Heart right ventricle (tissue), 16 donors: ENCODE results near the gene YEATS4. TPM values are rescaled to one million over a fixed set of nuclear protein-coding genes. Genes with fewer than 3 reads are reported as not detected.

Experiments
- ATAC-seq, 8 donors: fragments of 200-7000 bp; cut with Tn5 transposase; one replicate each; pipeline ENCODE4 v1.9.1; 2020; ENCODE audit warnings: mild to moderate bottlenecking in 8 of 8, moderate library complexity in 8 of 8, moderate number of reproducible peaks in 1 of 8
- DNase-seq, 2 donors: peaks; one replicate each; pipeline ENCODE4 v3.0.0-alpha.2; 2020
- H3K27ac ChIP-seq, 10 donors: fragments of 200-600 bp; sonication (generic) in 2 of 10; one replicate each; pipeline versions ENCODE4 v1.5.0 to v1.8.0; 2020 to 2022; ENCODE audit warnings: mild to moderate bottlenecking in 3 of 10
- H3K27me3 ChIP-seq, 7 donors: fragments of 200-600 bp; one replicate each; pipeline ENCODE4 v1.8.0; 2021 to 2022; ENCODE audit warnings: mild to moderate bottlenecking in 2 of 7
- H3K36me3 ChIP-seq, 9 donors: fragments of 200-600 bp; sonication (generic) in 1 of 9; one replicate each; pipeline versions ENCODE4 v1.5.0 to v1.8.0; 2020 to 2022; ENCODE audit warnings: mild to moderate bottlenecking in 2 of 9
- H3K4me1 ChIP-seq, 9 donors: fragments of 200-600 bp; sonication (generic) in 1 of 9; one replicate each; pipeline versions ENCODE4 v1.5.0 to v1.8.0; 2020 to 2022; ENCODE audit warnings: mild to moderate bottlenecking in 4 of 9
- H3K4me3 ChIP-seq, 10 donors: fragments of 200-600 bp; sonication (generic) in 2 of 10; one replicate each; pipeline versions ENCODE4 v1.5.0 to v1.8.0; 2020 to 2022; ENCODE audit warnings: mild to moderate bottlenecking in 7 of 10, moderate library complexity in 2 of 10
- H3K9me3 ChIP-seq, 11 donors: fragments of 200-600 bp in 10 of 11; sonication (generic) in 2 of 11; one replicate each; pipeline versions ENCODE4 v1.5.0 to v1.8.0; 2013 to 2022; ENCODE audit warnings: mild to moderate bottlenecking in 2 of 11, control low read depth in 1 of 11, moderate library complexity in 1 of 11
- CTCF ChIP-seq, 9 donors: fragments of 200-600 bp; sonication (generic) in 2 of 9; IDR thresholded peaks; one replicate each; pipeline versions ENCODE4 v1.5.0 to v1.8.0; 2021 to 2022; ENCODE audit warnings: antibody characterized with exemption in 9 of 9, mild to moderate bottlenecking in 5 of 9, moderate library complexity in 1 of 9
- WGBS, 2 donors: extraction: QIAGEN DNeasy Blood & Tissue Kit; methylation state at CpG; one replicate each; pipeline ENCODE4 v1.1.7; 2013; ENCODE audit warnings: inconsistent platforms in 1 of 2; 5-methylcytosine and 5-hydroxymethylcytosine counted together
- intact Hi-C, 10 donors: fragments of 100-400 bp; cut with DNase I; formaldehyde crosslinking; loops; one replicate each; pipeline versions ENCODE4 v1.11.1 to v1.14.2; 2022
- polyA plus RNA-seq, 2 donors: library from polyadenylated mRNA; stranded (reverse); fragments of 200-250 nt; gene quantifications; one replicate each; pipeline ENCODE4 v1.2.3, GENCODE V29; 2013
- total RNA-seq, 10 donors: library from RNA; stranded (reverse); fragmentation: NEBNext Ultra II Directional in 3 of 10; extraction: Animal tissue kit (Norgen Biotek cat#: 25700) in 3 of 10; gene quantifications; one replicate each; pipeline versions ENCODE4 v1.2.1 to v1.2.4, GENCODE V29; 2021 to 2023
- donor health status: Arrhythmogenic right ventricular cardiomyopathy.
- donor health status: ischemic (EF 13 %, LVEDD 7.1; RV severe dilation, severe dysfunction).
- donor health status: healthy with polysubstance abuse.
- donor health status: DM: no; HTN: yes; CAD: no.
- donor health status: DM: no; HTN: no; CAD: no.
- donor health status: ischemic (EF 25% LVEDD 6.9; RV normal size, moderate dysfunction).
- donor health status: ischemic (EF 25% LVEDD 5.7; RV mildly dilated, moderate dysfunction).
- donor health status: healthy.
- donor health status: DM: yes; HTN: yes; CAD: no.
- donor health status: Ischemic cardiomyopathy.
- donor health status: ischemic (EF 35%, LVEDD 5.7; RV mildly dilated, moderate dysfunction).
- donor health status: nonischemic (EF 11% LVEDD 7.7; RV severe dilation, severe dysfunction).
- donor health status: DM: yes; HTN: yes; CAD: no.
- donor health status: PGD.
- donor health status: ischemic (EF 29% LVEDD 5.4; RV normal size, mild dysfunction).
- donor health status: nonischemic (EF 23%, LVEDD 6.1; RV moderate dilation, normal function).

The YEATS4 gene
- total and polyA plus RNA-seq, 12 donors = 2.8 to 13.1 (median 9.3) TPM

- WGBS, 2 donors = 91 to 97% methylated on average over 3 of the region's 3 CpGs
- Histone ChIP-seq H3K4me1 (peaks cover 3 to 12% (median 7%) of the 10 kb centered on the region in 9 donors), H3K4me3 (no peak overlapping the region), H3K9me3 (no peaks in the 10 kb centered on the region), H3K27ac (no peak overlapping the region), H3K36me3 (peaks cover 0 to 3% (median 0%) of the 10 kb centered on the region in 9 donors), H3K27me3 (no peaks in the 10 kb centered on the region)
- intact Hi-C loops = loop anchor here in 5 of 10 donors (10.0 kb wide), 3 partner anchors 152 to 222 kb away; no protein-coding TSS in a partner anchor
- ATAC-seq = no peak
- TF ChIP-seq CTCF (IDR thresholded peaks at IDR 0.05) = no peak
- DNase-seq = no peak
Measured at GRCh38 chr12:69412655-69413054, 53.1 kb downstream of the YEATS4 start.

GRCh38 chr12:69415471-69416275 lies 56.1 kb downstream of the YEATS4 start:
- H3K27me3 ChIP-seq = no peaks in the 10 kb centered on the region
- H3K4me1 ChIP-seq = peaks cover 3 to 12% (median 7%) of the 10 kb centered on the region in 9 donors
- no peak overlapping the region for H3K27ac ChIP-seq
- peak; percentile 79 to 95 (median 83) for ATAC-seq
- DNase-seq = peak; percentile 32 to 37
- TF ChIP-seq CTCF (IDR thresholded peaks at IDR 0.05) = peak; percentile 43 to 77 (median 68)
- H3K4me3 ChIP-seq = no peak overlapping the region
- H3K36me3 ChIP-seq = peaks cover 0 to 3% (median 0%) of the 10 kb centered on the region in 9 donors
- H3K9me3 ChIP-seq = no peaks in the 10 kb centered on the region
- 27 to 29% methylated on average over 8 of the region's 8 CpGs for WGBS, 2 donors
- intact Hi-C loops = loop anchor here in 8 of 10 donors (1.0 to 10.0 kb wide), 7 partner anchors 47 to 219 kb away; no protein-coding TSS in a partner anchor

- Histone ChIP-seq H3K4me1 (peaks cover 3 to 12% (median 7%) of the 10 kb centered on the region in 9 donors), H3K27ac (no peak overlapping the region), H3K4me3 (no peak overlapping the region), H3K36me3 (no peaks in the 10 kb centered on the region), H3K27me3 (no peaks in the 10 kb centered on the region), H3K9me3 (no peaks in the 10 kb centered on the region)
- no peak for DNase-seq
- no peak for TF ChIP-seq CTCF (IDR thresholded peaks at IDR 0.05)
- intact Hi-C loops = loop anchor here in 8 of 10 donors (2.0 to 10.0 kb wide), 5 partner anchors 148 to 218 kb away; no protein-coding TSS in a partner anchor
- 93 to 94% methylated on average over 5 of the region's 5 CpGs for WGBS, 2 donors
- no peak for ATAC-seq
Measured at GRCh38 chr12:69417231-69417630, 57.7 kb downstream of the YEATS4 start.

- Histone ChIP-seq H3K27me3 (no peaks in the 10 kb centered on the region), H3K4me3 (no peak overlapping the region), H3K36me3 (no peaks in the 10 kb centered on the region), H3K4me1 (peaks cover 3 to 12% (median 7%) of the 10 kb centered on the region in 9 donors), H3K27ac (no peak overlapping the region), H3K9me3 (no peaks in the 10 kb centered on the region)
- TF ChIP-seq CTCF (IDR thresholded peaks at IDR 0.05) = no peak
- intact Hi-C loops = loop anchor here in 8 of 10 donors (2.0 to 10.0 kb wide), 5 partner anchors 147 to 217 kb away; no protein-coding TSS in a partner anchor
- WGBS, 2 donors = 91 to 96% methylated on average over 5 of the region's 5 CpGs
- ATAC-seq = no peak
- no peak for DNase-seq
Measured at GRCh38 chr12:69417741-69418167, 58.2 kb downstream of the YEATS4 start.
